Neural cell (in vitro differentiated cells): ENCODE data around the gene HOXC5.

Experiments
- EZH2 ChIP-seq: fragments of 200-600, 300-800 bp; shearing (Covaris generic), sonication (generic); IDR thresholded peaks from 2 replicates; pipeline ENCODE4 v1.6.1; 2014; ENCODE audit warnings: antibody characterized with exemption, low read length, borderline replicate concordance, mild to moderate bottlenecking; ENCODE audit not compliant: insufficient read depth, poor library complexity, severe bottlenecking
- RAD21 ChIP-seq: fragments of 450-650 bp; conservative IDR thresholded peaks from 2 replicates; pipeline ENCODE4 v1.6.1; 2014; ENCODE audit warnings: antibody characterized with exemption, mild to moderate bottlenecking, moderate library complexity

GRCh38 chr12:54044425-54045103 lies 11.7 kb downstream of the HOXC5 start:
- TF ChIP-seq RAD21, result no peak
- no peak for TF ChIP-seq EZH2
